ENCODE data around the gene REXO5.

- TF ChIP-seq CTCF (conservative IDR thresholded peaks at IDR 0.05; ENCODE audit: low read length) (no peak), EZH2phosphoT487 (IDR thresholded peaks at IDR 0.05; ENCODE audit: borderline replicate concordance, low read depth, low read length) (no peak)
Measured at GRCh38 chr16:20889625-20890275, 83.4 kb downstream of the REXO5 start.
